GM12865 (cell line): ENCODE results near the gene TSHZ2.
"Not testable (repeated sequence)": the region's sequence is repeated elsewhere in the genome, so short reads cannot be mapped to it uniquely, and the experiment has no call there.

ENCODE experiments used
- DNase-seq: peaks from one replicate; pipeline ENCODE4 v3.0.0; 2010; ENCODE audit warnings: low read depth
- H3K4me3 ChIP-seq: 2 replicates; pipeline ENCODE4 v1.5.1; 2011; ENCODE audit warnings: mild to moderate bottlenecking, low read depth, low read length, control low read depth
- CTCF ChIP-seq: IDR thresholded peaks from 2 replicates; pipeline ENCODE4 v1.5.1; 2011; ENCODE audit warnings: low read length, control low read depth, low read depth, inconsistent platforms; ENCODE audit not compliant: insufficient read depth; ENCODE audit errors: missing control alignments

The TSHZ2 gene

GRCh38 chr20:53522696-53523095 lies 550.5 kb downstream of the TSHZ2 start:
- no peak for DNase-seq
- no peak for TF ChIP-seq CTCF

GRCh38 chr20:53523615-53524014 lies 551.5 kb downstream of the TSHZ2 start:
- not testable (repeated sequence) for H3K4me3 ChIP-seq, DNase-seq

More at GRCh38 chr20:53522696-53523095, 550.5 kb downstream of the TSHZ2 start:
- H3K4me3 ChIP-seq: no peak overlapping the region

- DNase-seq: no peak
- no peak overlapping the region for H3K4me3 ChIP-seq
- TF ChIP-seq CTCF: no peak
These were observed 552.6 kb downstream of the TSHZ2 start for GRCh38 chr20:53524589-53525312.

GRCh38 chr20:53527196-53527595 lies 555.0 kb downstream of the TSHZ2 start:
- TF ChIP-seq CTCF: no peak
- H3K4me3 ChIP-seq: no peak overlapping the region
- no peak for DNase-seq

- no peak overlapping the region for H3K4me3 ChIP-seq
- DNase-seq: no peak
- TF ChIP-seq CTCF: no peak
These were observed 557.5 kb downstream of the TSHZ2 start for GRCh38 chr20:53529658-53530057.

GRCh38 chr20:53530440-53530839 lies 558.3 kb downstream of the TSHZ2 start:
- TF ChIP-seq CTCF: no peak
- no peak overlapping the region for H3K4me3 ChIP-seq
- DNase-seq: no peak

- not testable (repeated sequence) for DNase-seq, H3K4me3 ChIP-seq
These were observed 560.6 kb downstream of the TSHZ2 start for GRCh38 chr20:53532654-53533312.

GRCh38 chr20:53533500-53533899 lies 561.3 kb downstream of the TSHZ2 start:
- no peak overlapping the region for H3K4me3 ChIP-seq
- no peak for TF ChIP-seq CTCF
- no peak for DNase-seq
